Measurements from ENCODE around the gene FOXC1. TPM values are rescaled to one million over a fixed set of nuclear protein-coding genes. Genes with fewer than 3 reads are reported as not detected.

The FOXC1 gene
- total RNA-seq, 2 experiments from 2014 or later: 0.05 to 0.07 TPM

DNA sequence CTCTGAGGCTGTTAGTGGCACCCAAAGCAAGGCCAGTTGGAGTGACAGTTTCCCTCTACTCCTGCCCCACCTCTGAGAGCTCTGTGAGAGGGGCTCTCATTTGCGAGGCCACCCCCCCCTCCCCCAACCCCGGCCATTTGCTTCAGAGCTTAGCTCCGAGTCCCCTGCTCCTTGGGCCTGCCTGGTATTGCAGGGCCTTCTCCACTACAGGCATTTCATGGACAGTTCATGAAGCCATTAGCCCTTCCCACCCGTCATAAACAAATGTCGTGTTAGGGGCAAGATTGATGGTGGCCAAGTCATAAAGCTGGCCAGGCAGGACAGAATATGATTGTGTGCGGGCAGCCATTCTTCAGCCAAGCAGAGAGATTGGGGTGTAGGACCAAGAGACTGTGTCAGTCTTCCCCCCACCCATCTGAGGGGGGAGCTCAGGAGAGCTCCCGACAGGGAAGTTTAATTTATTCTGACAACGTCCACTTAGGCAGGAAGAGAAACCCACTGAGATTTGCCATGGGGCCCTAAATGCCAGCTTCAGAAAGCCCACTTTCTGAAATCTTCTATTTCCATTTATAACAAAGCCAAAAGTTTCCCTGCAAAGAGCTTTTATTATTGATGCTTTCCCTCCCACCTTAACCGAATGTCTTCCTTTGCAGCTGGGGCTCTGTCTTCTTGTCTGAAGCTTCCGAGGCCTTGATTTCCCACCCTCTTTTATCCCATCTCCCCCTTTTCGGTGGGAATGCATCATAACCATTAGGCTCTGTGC lies 7.2 kb downstream of the FOXC1 start:
- Mint-ChIP-seq H3K4me1 (ENCODE audit: low read depth) (peaks cover 11% of the 10 kb centered on the region), H3K4me3 (no peak overlapping the region), H3K36me3 (peaks cover 8% of the 10 kb centered on the region), H3K27ac (no peak overlapping the region), H3K27me3 (peaks cover 59% of the 10 kb centered on the region), H3K9me3 (no peaks in the 10 kb centered on the region)
- ChIA-PET CTCF (interaction anchor here (0.6 to 2.3 kb wide), 4 partner anchors 19 to 908 kb away, joined by 3 to 7 read pairs (median 3); no protein-coding TSS in a partner anchor), POLR2A (no interaction called here)
- intact Hi-C loops (cut with micrococcal nuclease): no loop called here
- DNase-seq: no peak

DNA sequence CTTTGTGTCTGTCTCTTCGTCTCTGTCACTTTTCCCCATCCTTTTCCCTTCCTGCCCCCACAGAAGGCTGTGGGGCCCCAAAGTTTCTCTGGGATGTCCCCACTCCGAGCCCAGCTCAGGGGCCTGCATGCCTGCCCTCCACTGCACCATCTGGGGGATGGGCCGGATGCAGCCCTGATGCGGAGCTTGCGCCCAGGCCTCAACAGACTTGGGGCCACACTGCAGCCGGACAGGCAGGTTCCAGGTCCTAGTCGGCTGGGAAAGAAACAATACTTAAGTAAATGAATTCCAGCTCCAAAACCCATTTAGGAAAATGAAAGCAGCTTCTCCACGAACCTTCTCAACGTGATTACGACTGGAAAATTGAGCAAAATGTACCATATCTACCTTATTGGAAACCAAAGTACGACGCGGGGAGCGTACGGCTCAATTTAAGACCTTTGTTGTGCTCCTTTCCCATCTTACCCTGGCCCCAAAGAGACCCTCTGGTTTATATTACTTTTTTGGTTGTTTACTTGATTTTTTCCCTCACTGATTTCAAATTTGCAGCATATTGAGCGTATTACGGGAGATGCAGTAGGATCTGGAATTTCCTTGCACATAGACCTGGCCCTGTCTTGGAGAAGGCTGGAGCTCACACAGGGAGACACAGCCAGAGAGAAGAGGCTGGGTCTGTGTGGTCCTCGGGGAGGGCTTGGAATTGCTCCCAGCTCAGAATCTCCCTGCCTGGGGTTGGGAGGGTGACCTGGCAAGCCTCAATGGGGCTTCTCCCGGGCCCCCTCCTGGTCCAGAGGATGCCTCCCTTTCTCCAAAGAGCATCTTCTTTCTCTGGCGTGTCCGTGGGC lies 8.0 kb downstream of the FOXC1 start:
- Mint-ChIP-seq H3K27me3 (peaks cover 56% of the 10 kb centered on the region), H3K4me3 (no peak overlapping the region), H3K9me3 (no peaks in the 10 kb centered on the region), H3K4me1 (ENCODE audit: low read depth) (peaks cover 5% of the 10 kb centered on the region), H3K27ac (no peak overlapping the region), H3K36me3 (peaks cover 8% of the 10 kb centered on the region)
- no peak for DNase-seq
- CTCF ChIA-PET: interaction anchor here (0.6 to 2.3 kb wide), 4 partner anchors 19 to 908 kb away, joined by 3 to 7 read pairs (median 4); no protein-coding TSS in a partner anchor
- intact Hi-C loops (cut with micrococcal nuclease): no loop called here
- POLR2A ChIA-PET: no interaction called here

DNA sequence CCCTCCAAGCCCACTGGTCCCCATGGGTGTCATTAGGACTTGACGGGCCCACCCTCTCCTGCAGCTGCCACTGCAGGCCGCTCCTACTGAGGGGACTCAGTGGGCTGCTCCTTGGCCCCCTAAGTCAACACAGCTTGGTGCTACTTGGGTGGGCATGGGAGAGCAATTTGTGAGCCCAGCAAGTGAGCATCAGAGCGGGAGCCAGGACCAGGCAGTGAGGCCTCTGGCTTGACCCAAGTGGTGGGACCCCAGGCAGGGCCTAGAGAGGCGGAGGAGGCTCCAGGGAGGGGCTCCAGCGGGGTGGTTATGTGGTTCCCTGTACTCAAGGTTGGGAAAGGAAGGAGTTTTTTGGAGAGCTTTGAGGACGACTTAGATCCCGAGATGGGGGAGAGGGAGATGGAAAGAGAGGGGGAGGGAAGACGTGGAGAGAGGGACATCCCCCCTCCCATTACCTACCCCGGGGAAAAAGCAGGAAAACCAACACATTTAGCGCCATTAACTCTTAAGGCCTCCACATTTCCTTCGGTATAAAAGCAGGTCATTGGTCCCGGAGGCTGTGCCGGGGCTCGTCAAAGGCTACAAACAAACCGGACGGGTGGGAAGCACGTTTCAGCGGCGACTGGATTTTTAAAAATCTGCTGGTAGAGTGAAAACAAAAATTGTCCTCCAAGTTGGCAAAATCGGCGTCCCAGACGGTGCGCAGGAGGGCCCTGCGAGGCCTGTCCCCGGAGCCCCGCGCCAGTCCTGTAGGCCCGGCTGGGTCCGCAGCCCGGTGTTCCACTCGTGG lies 8.8 kb downstream of the FOXC1 start:
- no peaks in the 10 kb centered on the region for H3K9me3 Mint-ChIP-seq
- ChIA-PET CTCF (no interaction called here), POLR2A (no interaction called here)
- H3K4me1 Mint-ChIP-seq (ENCODE audit: low read depth): peaks cover 3% of the 10 kb centered on the region
- DNase-seq: no peak
- intact Hi-C loops (cut with micrococcal nuclease): no loop called here
- H3K27me3 Mint-ChIP-seq: peaks cover 56% of the 10 kb centered on the region
- H3K4me3 Mint-ChIP-seq: no peak overlapping the region
- H3K36me3 Mint-ChIP-seq: peaks cover 13% of the 10 kb centered on the region
- no peak overlapping the region for H3K27ac Mint-ChIP-seq

DNA sequence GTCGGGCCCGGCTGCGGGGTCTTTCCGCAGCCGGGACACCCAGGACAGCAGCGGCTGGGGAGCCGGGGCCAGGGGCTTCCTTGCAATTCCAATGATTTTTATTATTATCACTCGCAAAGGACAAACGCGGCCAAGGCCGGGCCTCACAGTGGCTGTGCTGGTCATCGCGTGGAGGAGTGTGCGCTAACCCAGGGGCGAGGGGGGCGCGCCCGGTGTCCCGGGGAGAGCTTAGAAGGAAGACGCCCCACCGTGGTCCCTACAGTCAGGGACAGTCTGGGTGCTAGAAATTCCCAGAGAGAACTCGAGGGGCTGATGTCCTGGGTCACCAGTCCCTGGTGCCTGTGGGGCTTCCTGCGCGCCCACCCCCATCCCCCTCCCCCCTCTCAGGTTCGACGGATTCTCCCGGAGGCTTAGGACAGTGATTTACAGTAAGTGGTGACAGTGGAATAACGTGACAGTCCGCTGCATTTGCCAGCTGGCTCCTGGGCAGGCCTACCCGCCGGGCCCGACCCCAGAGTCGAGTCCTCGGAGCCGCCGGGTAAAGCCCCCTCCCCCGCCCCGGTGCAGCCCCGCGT lies 9.5 kb downstream of the FOXC1 start:
- Mint-ChIP-seq H3K27ac (no peak overlapping the region), H3K36me3 (peaks cover 15% of the 10 kb centered on the region), H3K4me1 (ENCODE audit: low read depth) (peaks cover 3% of the 10 kb centered on the region), H3K4me3 (no peak overlapping the region), H3K9me3 (no peaks in the 10 kb centered on the region), H3K27me3 (peaks cover 56% of the 10 kb centered on the region)
- ChIA-PET CTCF (interaction anchor here (0.9 kb wide), 1 partner anchor 8 kb away, joined by 3 read pairs; no protein-coding TSS in a partner anchor), POLR2A (no interaction called here)
- intact Hi-C loops (cut with micrococcal nuclease): no loop called here
- no peak for DNase-seq

DNA sequence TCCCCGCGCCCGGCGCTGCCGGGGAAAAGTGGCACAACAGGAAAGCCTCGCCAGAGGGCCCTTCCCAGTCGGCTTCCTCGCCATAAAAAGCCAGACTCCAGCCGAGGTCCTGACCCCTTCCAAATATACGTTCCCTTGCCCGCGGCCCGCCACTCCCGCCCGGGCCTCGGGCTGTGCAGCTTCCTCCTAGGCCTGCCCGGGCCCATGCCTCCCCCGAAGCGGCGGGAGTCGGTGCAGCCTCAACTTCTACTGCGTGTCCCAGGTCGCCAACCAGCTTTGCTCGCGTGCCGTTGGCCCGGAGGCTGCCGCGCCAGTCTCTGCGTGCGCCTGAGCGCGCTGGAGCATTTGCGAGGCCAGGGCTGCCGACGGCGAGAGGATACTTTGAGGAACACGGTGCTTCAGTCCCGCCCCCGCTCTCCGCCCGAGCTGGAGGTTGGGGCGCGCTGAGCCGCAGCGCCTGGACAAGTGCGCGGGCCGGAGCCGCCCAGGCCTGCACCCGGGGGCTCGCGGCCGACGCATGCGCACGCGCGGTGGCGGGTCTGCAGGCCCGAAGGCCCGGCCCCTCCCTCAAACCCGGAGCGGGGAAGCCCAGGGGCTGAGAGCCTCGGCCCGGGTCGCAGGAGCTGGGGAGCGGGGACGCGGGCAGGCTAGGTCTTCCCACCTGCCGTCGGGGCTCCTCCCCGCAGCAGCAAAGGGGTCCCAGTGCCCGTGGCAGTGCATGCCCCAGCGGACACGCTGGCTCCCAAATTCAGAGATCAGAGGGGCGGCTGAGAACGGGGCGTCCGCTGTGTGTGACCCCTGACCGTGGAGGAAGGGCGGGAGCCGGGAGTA lies 10.2 kb downstream of the FOXC1 start:
- intact Hi-C loops (cut with micrococcal nuclease): no loop called here
- POLR2A ChIA-PET: no interaction called here
- Mint-ChIP-seq H3K27me3 (peaks cover 56% of the 10 kb centered on the region), H3K9me3 (no peaks in the 10 kb centered on the region), H3K27ac (no peak overlapping the region), H3K4me1 (ENCODE audit: low read depth) (peaks cover 3% of the 10 kb centered on the region), H3K4me3 (no peak overlapping the region), H3K36me3 (peaks cover 15% of the 10 kb centered on the region)
- DNase-seq: no peak
- CTCF ChIA-PET: interaction anchor here (0.8 to 0.9 kb wide), 2 partner anchors 9 to 14 kb away, joined by 3 read pairs; no protein-coding TSS in a partner anchor

DNA sequence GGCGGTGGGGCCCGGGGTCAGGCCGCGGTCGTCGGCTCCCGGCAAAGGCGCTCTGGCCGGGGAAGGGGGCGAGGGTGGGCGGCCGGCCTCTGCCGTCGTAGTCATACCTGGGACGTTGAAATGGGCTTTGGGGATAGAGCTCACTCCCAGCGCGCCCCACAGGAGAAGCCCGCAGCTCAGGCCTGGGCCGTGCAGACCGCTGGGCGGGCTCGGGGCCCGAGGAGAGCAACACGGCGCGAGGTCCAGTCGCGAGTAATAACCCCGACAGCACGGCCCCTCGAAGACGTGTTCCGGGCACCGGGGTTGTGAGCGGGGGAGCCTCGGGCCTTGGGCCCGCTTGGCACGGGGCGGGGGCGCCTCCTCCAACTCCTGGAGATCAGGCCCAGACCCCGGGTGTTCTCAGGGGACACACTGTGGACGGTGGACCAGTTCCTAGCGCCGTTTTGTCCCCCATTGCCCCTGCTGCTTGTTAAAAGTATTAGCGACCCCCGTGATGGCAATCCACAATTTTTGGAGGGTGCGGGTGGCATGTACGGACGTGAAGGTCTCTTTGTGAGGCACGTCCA lies 10.9 kb downstream of the FOXC1 start:
- Mint-ChIP-seq H3K4me3 (no peak overlapping the region), H3K4me1 (ENCODE audit: low read depth) (peaks cover 9% of the 10 kb centered on the region), H3K9me3 (no peaks in the 10 kb centered on the region), H3K27ac (no peak overlapping the region), H3K27me3 (peaks cover 58% of the 10 kb centered on the region), H3K36me3 (peaks cover 15% of the 10 kb centered on the region)
- ChIA-PET POLR2A (no interaction called here), CTCF (interaction anchor here (0.8 kb wide), 1 partner anchor 14 kb away, joined by 3 read pairs; no protein-coding TSS in a partner anchor)
- DNase-seq: no peak
- intact Hi-C loops (cut with micrococcal nuclease): no loop called here

DNA sequence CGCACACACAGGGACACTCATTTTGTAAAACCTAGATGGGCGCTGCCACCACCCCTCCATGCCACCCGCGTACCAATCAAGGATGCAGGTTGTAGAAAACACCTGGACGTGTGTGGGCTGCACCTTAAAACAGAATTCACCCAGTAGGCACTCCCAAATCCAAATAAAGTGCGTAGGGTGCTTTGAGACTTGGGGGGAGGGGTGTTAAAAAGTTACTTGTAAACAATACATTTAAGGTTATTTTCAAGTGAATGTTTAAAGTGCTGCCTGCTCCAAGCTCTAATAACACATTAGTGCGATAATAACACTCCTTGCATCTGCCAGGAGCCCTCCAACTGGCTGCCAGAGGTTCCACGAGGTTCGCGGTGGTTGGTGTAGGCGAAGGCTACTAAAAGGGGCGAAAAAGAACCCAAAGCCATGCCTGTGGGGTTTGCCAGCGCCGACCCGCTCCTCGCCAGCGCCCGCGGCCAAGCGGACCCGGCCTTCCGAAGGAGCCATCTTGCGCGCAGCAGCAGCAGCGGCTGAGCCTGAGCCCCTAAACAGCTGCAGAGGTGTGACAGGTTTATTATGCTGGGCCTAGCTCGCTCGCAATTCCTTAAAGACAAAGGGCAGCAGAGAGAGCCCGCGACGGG lies 11.5 kb downstream of the FOXC1 start:
- peaks cover 15% of the 10 kb centered on the region for H3K36me3 Mint-ChIP-seq

DNA sequence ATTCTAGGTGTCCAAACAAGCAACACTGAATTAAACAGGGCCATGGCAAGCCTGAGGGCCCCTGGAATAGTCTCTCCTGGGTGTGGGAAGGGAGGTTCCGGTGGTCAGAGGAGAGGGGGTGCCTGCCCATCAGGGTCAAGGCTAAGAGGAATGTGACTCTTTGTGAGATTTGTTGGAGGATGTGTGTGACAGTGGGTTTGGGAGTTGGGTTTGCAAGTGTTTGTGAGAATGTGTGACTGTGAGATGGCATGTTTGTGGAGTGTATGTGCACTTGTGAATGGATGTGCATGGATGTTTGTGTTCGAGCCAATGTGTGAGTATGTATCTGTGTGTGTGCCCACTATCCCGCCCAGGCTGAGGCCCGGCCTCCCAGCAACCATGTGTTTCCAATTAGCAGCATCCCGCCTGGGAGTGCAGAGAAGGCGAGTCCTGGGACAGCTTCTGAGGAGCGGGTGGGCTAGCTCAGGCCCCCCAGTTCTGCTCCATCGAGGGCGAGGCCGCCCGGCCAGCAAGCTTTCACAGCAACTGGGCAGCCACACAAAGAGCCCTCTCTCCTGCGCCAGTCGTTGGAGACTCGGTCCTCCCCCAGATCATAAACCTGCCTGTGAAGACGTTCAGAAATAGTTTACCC lies 12.6 kb downstream of the FOXC1 start:
- CTCF ChIA-PET: interaction anchor here (1.0 kb wide), 1 partner anchor 26 kb away, joined by 3 read pairs; no protein-coding TSS in a partner anchor
- Mint-ChIP-seq H3K27ac (no peak overlapping the region), H3K4me1 (ENCODE audit: low read depth) (peaks cover 11% of the 10 kb centered on the region), H3K4me3 (no peak overlapping the region), H3K36me3 (peaks cover 15% of the 10 kb centered on the region), H3K9me3 (no peaks in the 10 kb centered on the region), H3K27me3 (peaks cover 56% of the 10 kb centered on the region)
- intact Hi-C loops (cut with micrococcal nuclease): no loop called here
- DNase-seq: no peak
- POLR2A ChIA-PET: no interaction called here

More for the DNA sequence above, 11.5 kb downstream of the FOXC1 start:
- Mint-ChIP-seq H3K4me3 (no peak overlapping the region), H3K27ac (no peak overlapping the region), H3K4me1 (ENCODE audit: low read depth) (peaks cover 11% of the 10 kb centered on the region), H3K27me3 (peaks cover 56% of the 10 kb centered on the region), H3K9me3 (no peaks in the 10 kb centered on the region)
- DNase-seq: no peak
- intact Hi-C loops (cut with micrococcal nuclease): no loop called here
- ChIA-PET CTCF (no interaction called here), POLR2A (no interaction called here)

DNA sequence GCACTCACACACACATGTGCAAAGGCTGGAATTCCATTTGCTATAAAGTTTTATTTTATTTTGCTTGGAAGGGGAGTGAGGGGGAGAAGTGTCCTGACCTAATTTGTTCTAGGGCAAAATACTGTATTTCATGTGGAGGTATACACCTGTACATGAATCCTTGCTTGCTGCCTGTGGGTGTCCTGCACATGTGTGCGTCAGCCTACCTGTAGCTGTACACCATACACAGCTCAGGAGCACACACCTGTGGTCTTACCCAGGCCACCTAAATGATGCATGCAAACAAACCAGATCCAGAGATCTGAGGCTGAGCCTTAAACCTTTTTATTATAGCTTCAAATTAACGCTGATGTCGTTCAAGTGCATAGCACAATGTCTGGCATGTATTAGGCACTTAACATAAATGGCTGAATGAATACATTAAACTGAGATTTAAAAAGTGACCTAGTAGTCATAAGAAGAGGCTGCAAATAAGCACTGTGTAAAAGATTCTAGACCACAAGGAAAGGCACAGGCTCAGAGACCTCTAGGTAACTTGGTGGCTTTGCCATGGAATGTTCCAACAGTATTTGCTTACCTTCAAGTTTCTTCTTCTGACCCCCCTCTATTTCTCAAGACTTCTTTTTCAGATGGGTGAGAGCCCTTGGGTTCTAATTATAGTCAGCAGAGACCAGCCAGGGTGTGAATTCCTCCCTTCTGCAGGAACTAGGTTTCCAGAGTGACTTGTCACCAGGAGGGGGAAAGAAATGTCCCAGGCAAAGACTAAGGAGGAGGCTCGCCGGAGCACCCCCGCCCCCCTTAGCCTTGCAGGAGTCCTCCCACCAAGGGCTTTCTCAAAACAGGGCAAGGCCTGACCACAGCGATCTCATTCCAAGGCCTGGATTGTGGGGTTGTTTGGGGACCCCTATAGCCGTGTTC lies 13.4 kb downstream of the FOXC1 start:
- CTCF ChIA-PET: interaction anchor here (1.0 to 1.3 kb wide), 3 partner anchors 13 to 481 kb away, joined by 3 to 4 read pairs (median 4); no protein-coding TSS in a partner anchor
- H3K4me3 Mint-ChIP-seq: no peak overlapping the region
- no peak overlapping the region for H3K27ac Mint-ChIP-seq
- DNase-seq: no peak
- POLR2A ChIA-PET: no interaction called here
- peaks cover 11% of the 10 kb centered on the region for H3K4me1 Mint-ChIP-seq (ENCODE audit: low read depth)
- peaks cover 15% of the 10 kb centered on the region for H3K36me3 Mint-ChIP-seq
- intact Hi-C loops (cut with micrococcal nuclease): no loop called here
- peaks cover 52% of the 10 kb centered on the region for H3K27me3 Mint-ChIP-seq
- no peaks in the 10 kb centered on the region for H3K9me3 Mint-ChIP-seq

Measured in activated CD4-positive, alpha-beta memory T cell treated with anti-CD3 and anti-CD28 coated beads for 36 hours (primary cell).